ENCODE measurements around the gene KAT7. TPM values are rescaled to one million over a fixed set of nuclear protein-coding genes. Genes with fewer than 3 reads are reported as not detected.
"Not testable (repeated sequence)": the region's sequence is repeated elsewhere in the genome, so short reads cannot be mapped to it uniquely, and the experiment has no call there.

The KAT7 gene
- 98.2 TPM for total RNA-seq

GRCh38 chr17:49788478-49789242, at the start of gene KAT7:
TSS of gene KAT7 (plus strand) at chr17:49788681. CDS start at chr17:49788835, 154 bp downstream.
- DNase-seq (ENCODE audit: low spot score), result peak; percentile 99

- peak; percentile 84 for DNase-seq (ENCODE audit: low spot score)
These were observed 48.7 kb upstream of the KAT7 start for GRCh38 chr17:49739641-49740271.

GRCh38 chr17:49741009-49741691, 47.3 kb upstream of the KAT7 start:
- no peak for DNase-seq (ENCODE audit: low spot score)

GRCh38 chr17:49741692-49742076, 46.8 kb upstream of the KAT7 start:
- DNase-seq (ENCODE audit: low spot score), result no peak

GRCh38 chr17:49742166-49742638, 46.3 kb upstream of the KAT7 start:
- no peak for DNase-seq (ENCODE audit: low spot score)

GRCh38 chr17:49745175-49746139, 43.0 kb upstream of the KAT7 start:
- no peak for DNase-seq (ENCODE audit: low spot score)

- DNase-seq (ENCODE audit: low spot score), result no peak
These were observed 41.5 kb upstream of the KAT7 start for GRCh38 chr17:49746791-49747490.

- DNase-seq (ENCODE audit: low spot score), result no peak
These were observed 40.8 kb upstream of the KAT7 start for GRCh38 chr17:49747632-49748031.

GRCh38 chr17:49748223-49748622, 40.3 kb upstream of the KAT7 start:
- no peak for DNase-seq (ENCODE audit: low spot score)

GRCh38 chr17:49748791-49749190, 39.7 kb upstream of the KAT7 start:
- DNase-seq (ENCODE audit: low spot score), result no peak

GRCh38 chr17:49749730-49750129, 38.8 kb upstream of the KAT7 start:
- DNase-seq (ENCODE audit: low spot score), result no peak

- no peak for DNase-seq (ENCODE audit: low spot score)
These were observed 36.0 kb upstream of the KAT7 start for GRCh38 chr17:49752508-49752907.

GRCh38 chr17:49753959-49754391, 34.5 kb upstream of the KAT7 start:
- DNase-seq (ENCODE audit: low spot score), result no peak

- DNase-seq (ENCODE audit: low spot score), result no peak
These were observed 32.7 kb upstream of the KAT7 start for GRCh38 chr17:49755663-49756283.

- DNase-seq (ENCODE audit: low spot score), result no peak
These were observed 31.9 kb upstream of the KAT7 start for GRCh38 chr17:49756323-49757150.

GRCh38 chr17:49757151-49757777, 31.2 kb upstream of the KAT7 start:
- no peak for DNase-seq (ENCODE audit: low spot score)

GRCh38 chr17:49758464-49759010, 29.9 kb upstream of the KAT7 start:
- not testable (repeated sequence) for DNase-seq (ENCODE audit: low spot score)

GRCh38 chr17:49759203-49759602, 29.3 kb upstream of the KAT7 start:
- no peak for DNase-seq (ENCODE audit: low spot score)

- DNase-seq (ENCODE audit: low spot score), result no peak
These were observed 28.2 kb upstream of the KAT7 start for GRCh38 chr17:49760296-49760695.

Measured in ureter (tissue), 1 donor.